Kidney (tissue), 14 donors: ENCODE measurements around the gene SLC25A40. TPM values are rescaled to one million over a fixed set of nuclear protein-coding genes. Genes with fewer than 3 reads are reported as not detected.
A peak's percentile ranks its signal among the peaks of the same experiment; 100 is the strongest.

Source experiments
- DNase-seq, 5 donors: peaks; one replicate each; pipeline ENCODE4 v3.0.0-alpha.2; 2013 to 2020
- FAIRE-seq: peaks from 2 replicates; lab custom pipeline; 2012; peaks lifted over from hg19 to GRCh38; lab: Jason Lieb, UNC
- H3K27ac ChIP-seq, 2 donors: one replicate each; pipeline ENCODE4 v1.7.0; 2013; ENCODE audit warnings: low read depth in 2 of 2, low read length in 2 of 2, inconsistent platforms in 1 of 2
- H3K27me3 ChIP-seq: one replicate; pipeline ENCODE4 v1.7.1; 2013; ENCODE audit warnings: low read length, inconsistent platforms; ENCODE audit not compliant: control insufficient read depth, insufficient read depth
- H3K36me3 ChIP-seq, 3 donors: one replicate each; pipeline versions ENCODE4 v1.7.0 to v1.7.1; 2013; ENCODE audit warnings: low read length in 3 of 3, control low read depth in 1 of 3, inconsistent platforms in 1 of 3; ENCODE audit not compliant: insufficient read depth in 3 of 3, control insufficient read depth in 2 of 3
- H3K4me1 ChIP-seq, 3 donors: one replicate each; pipeline versions ENCODE4 v1.7.0 to v1.7.1; 2013; ENCODE audit warnings: low read length in 3 of 3, inconsistent platforms in 1 of 3, low read depth in 1 of 3; ENCODE audit not compliant: control insufficient read depth in 2 of 3, insufficient read depth in 2 of 3
- H3K4me3 ChIP-seq, 3 donors: one replicate each; pipeline versions ENCODE4 v1.7.0 to v1.8.1; 2013; ENCODE audit warnings: low read length in 3 of 3, control low read depth in 1 of 3, inconsistent platforms in 1 of 3
- H3K9ac ChIP-seq, 3 donors: one replicate each; pipeline versions ENCODE4 v1.7.0 to v1.7.1; 2013; ENCODE audit warnings: low read length in 3 of 3, control low read depth in 1 of 3, inconsistent platforms in 1 of 3
- H3K9me3 ChIP-seq, 3 donors: one replicate each; pipeline versions ENCODE4 v1.7.0 to v1.7.1; 2013; ENCODE audit warnings: low read length in 3 of 3, control low read depth in 1 of 3, inconsistent platforms in 1 of 3; ENCODE audit not compliant: control insufficient read depth in 2 of 3, insufficient read depth in 1 of 3
- CTCF ChIP-seq: IDR thresholded peaks from 3 replicates; pipeline ENCODE4 v1.5.1; 2012; ENCODE audit warnings: mild to moderate bottlenecking, moderate library complexity, borderline replicate concordance; ENCODE audit not compliant: insufficient read depth; ENCODE audit errors: extremely low read depth
- intact Hi-C: fragments of 100-400 bp; cut with DNase I; formaldehyde crosslinking; loops from one replicate; pipeline ENCODE4 v1.11.1; 2022
- polyA plus RNA-seq: library from polyadenylated mRNA; stranded (reverse); fragments of 350-450 nt; fragmentation: Illumina TruSeq; extraction: RNeasy Lipid Tissue Mini Kit (QIAGEN cat#74804); gene quantifications from one replicate; pipeline ENCODE4 v1.2.3, GENCODE V29; 2014; ENCODE audit warnings: low read depth, low replicate concordance; ENCODE audit not compliant: insufficient read depth
- total RNA-seq: library from RNA; stranded (reverse); fragmentation: NEBNext Ultra II Directional; extraction: Animal tissue kit (Norgen Biotek cat#: 25700); gene quantifications from one replicate; pipeline ENCODE4 v1.2.1, GENCODE V29; 2021
- donor health status: control.
- donor health status: control.
- donor health status: control.
- donor health status: control.
- donor health status: control.
- donor health status: DM: yes; HTN: yes; CAD: no.
- donor health status: Normal renal cell carcinoma (clear cell type).

Gene SLC25A40
- total and polyA plus RNA-seq, 2 donors from 2014 or later, result 11.2 to 25.4 TPM

- H3K36me3 ChIP-seq, result no peaks in the 10 kb centered on the region
- no peaks in the 10 kb centered on the region for H3K27me3 ChIP-seq
- no peak for DNase-seq
- H3K9me3 ChIP-seq, result no peaks in the 10 kb centered on the region
- intact Hi-C loops, result no loop called here
- H3K4me1 ChIP-seq, result peaks cover 0 to 3% (median 3%) of the 10 kb centered on the region in 3 donors
- no peak overlapping the region for H3K27ac ChIP-seq
- H3K9ac ChIP-seq, result no peak overlapping the region
- no peak for FAIRE-seq
- no peak overlapping the region for H3K4me3 ChIP-seq
- TF ChIP-seq CTCF, result no peak
Measured at GRCh38 chr7:87882151-87882937, 6.2 kb upstream of the SLC25A40 start.

- H3K9me3 ChIP-seq, result no peaks in the 10 kb centered on the region
- no peak for TF ChIP-seq CTCF
- H3K27me3 ChIP-seq, result no peaks in the 10 kb centered on the region
- no peak overlapping the region for H3K9ac ChIP-seq
- DNase-seq (no peak), FAIRE-seq (no peak)
- H3K36me3 ChIP-seq, result no peaks in the 10 kb centered on the region
- H3K4me3 ChIP-seq, result no peak overlapping the region
- peaks cover 0 to 5% (median 3%) of the 10 kb centered on the region in 3 donors for H3K4me1 ChIP-seq
- intact Hi-C loops, result no loop called here
- H3K27ac ChIP-seq, result no peak overlapping the region
Measured at GRCh38 chr7:87878208-87878735, 2.1 kb upstream of the SLC25A40 start.

GRCh38 chr7:87877366-87878040 is 1.3 kb upstream of the SLC25A40 start:
- intact Hi-C loops, result no loop called here
- H3K4me1 ChIP-seq, result peaks cover 0 to 5% (median 3%) of the 10 kb centered on the region in 3 donors
- H3K4me3 ChIP-seq, result peak overlapping the region; percentile 76 to 93 (median 80)
- peak overlapping the region; percentile 63 to 87 (median 66) for H3K9ac ChIP-seq
- no peaks in the 10 kb centered on the region for H3K9me3 ChIP-seq
- no peak for TF ChIP-seq CTCF
- H3K27ac ChIP-seq, result peak overlapping the region in 1 of 2 donors; percentile 94
- H3K27me3 ChIP-seq, result no peaks in the 10 kb centered on the region
- FAIRE-seq (no peak), DNase-seq (peak in 1 of 5 donors; percentile 50)
- no peaks in the 10 kb centered on the region for H3K36me3 ChIP-seq
